ENCODE data around the gene TRMT13. TPM values are rescaled to one million over a fixed set of nuclear protein-coding genes. Genes with fewer than 3 reads are reported as not detected.

TRMT13 gene
- total and polyA plus RNA-seq, 2 of the 13 experiments (the other 11 are each of a cell fraction or from before 2014, with no cell fraction given), result 10.0 to 12.4 TPM

- TF ChIP-seq SSRP1 (CRISPR knock-in tag; IDR thresholded peaks at IDR 0.05) (no peak), ZMAT3 (CRISPR knock-in tag; conservative IDR thresholded peaks at IDR 0.05) (no peak), ZC3H13 (CRISPR knock-in tag; IDR thresholded peaks at IDR 0.05) (no peak), MXD1 (CRISPR knock-in tag; IDR thresholded peaks at IDR 0.05) (no peak), CHD2 (IDR thresholded peaks at IDR 0.05; ENCODE audit: low read depth, low read length) (no peak), ZNF577 (CRISPR knock-in tag; IDR thresholded peaks at IDR 0.05; ENCODE audit: borderline replicate concordance, low read depth) (no peak), MED13 (CRISPR knock-in tag; IDR thresholded peaks at IDR 0.05) (no peak), THAP8 (CRISPR knock-in tag; IDR thresholded peaks at IDR 0.05; ENCODE audit: borderline replicate concordance) (no peak), ZNF331 (CRISPR knock-in tag; IDR thresholded peaks at IDR 0.05) (no peak), ATF7-NPFF (CRISPR knock-in tag; IDR thresholded peaks at IDR 0.05; ENCODE audit: low read depth) (no peak), PHF20 (CRISPR knock-in tag; IDR thresholded peaks at IDR 0.05) (no peak), ARID5B (CRISPR knock-in tag; IDR thresholded peaks at IDR 0.05) (peak; percentile 68; the same call in 1 of the 2 replicates), PAXIP1 (CRISPR knock-in tag; conservative IDR thresholded peaks at IDR 0.05) (peak; percentile 76), MTA1 (CRISPR knock-in tag; IDR thresholded peaks at IDR 0.05; ENCODE audit: borderline replicate concordance) (no peak), ZNF724P (CRISPR knock-in tag; IDR thresholded peaks at IDR 0.05; ENCODE audit: borderline replicate concordance) (no peak), SKIL (CRISPR knock-in tag; IDR thresholded peaks at IDR 0.05; ENCODE audit: borderline replicate concordance) (no peak), ZNF558 (CRISPR knock-in tag; IDR thresholded peaks at IDR 0.05; ENCODE audit: borderline replicate concordance) (no peak), ZNF124 (CRISPR knock-in tag; IDR thresholded peaks at IDR 0.05) (peak; percentile 57; the same call in 1 of the 2 replicates)
These were observed 2.3 kb upstream of the TRMT13 start (continued) for GRCh38 chr1:100130552-100131077.

Measured in HepG2 (cell line).